Measurements from ENCODE around the gene OSM.
A peak's percentile ranks its signal among the peaks of the same experiment; 100 is the strongest.

OSM gene

GRCh38 chr22:30226192-30226832 lies 40.3 kb downstream of the OSM start:
- H3F3A ChIP-seq (ENCODE audit: insufficient read depth, low read length): peaks cover 11% of the 10 kb centered on the region

GRCh38 chr22:30225220-30225927 lies 41.3 kb downstream of the OSM start:
- H3K9me2 ChIP-seq (replicated peaks; ENCODE audit: insufficient read depth, low read length): no peaks in the 10 kb centered on the region
- H4K20me1 ChIP-seq (ENCODE audit: insufficient read depth, low read length): no peaks in the 10 kb centered on the region
- peaks cover 38% of the 10 kb centered on the region for H3K4me1 ChIP-seq (ENCODE audit: low read length)
- no peaks in the 10 kb centered on the region for H3K9me3 ChIP-seq (replicated peaks; ENCODE audit: insufficient read depth, low read length)
- H3K36me3 ChIP-seq (replicated peaks; ENCODE audit: insufficient read depth, low read length): no peaks in the 10 kb centered on the region
- H3K79me2 ChIP-seq (ENCODE audit: low read length): no peaks in the 10 kb centered on the region
- peaks cover 19% of the 10 kb centered on the region for H3F3A ChIP-seq (ENCODE audit: insufficient read depth, low read length)
- H3K27me3 ChIP-seq (replicated peaks; ENCODE audit: insufficient read depth, low read length): peaks cover 47% of the 10 kb centered on the region
- no peak overlapping the region for H3K4me3 ChIP-seq (ENCODE audit: low read length)
- H3K27ac ChIP-seq (ENCODE audit: low read length): no peak overlapping the region
- H2AFZ ChIP-seq (ENCODE audit: low read length): no peak overlapping the region
- TF ChIP-seq CTCF (IDR thresholded peaks at IDR 0.05; ENCODE audit: low read length): no peak
- no peak overlapping the region for H3K4me2 ChIP-seq (ENCODE audit: low read depth, low read length)
- no peak for DNase-seq
- no peak overlapping the region for H3K9ac ChIP-seq (ENCODE audit: low read length)

More at GRCh38 chr22:30226192-30226832, 40.3 kb downstream of the OSM start:
- no peak overlapping the region for H3K4me3 ChIP-seq (ENCODE audit: low read length)
- peaks cover 30% of the 10 kb centered on the region for H3K4me1 ChIP-seq (ENCODE audit: low read length)
- H3K27me3 ChIP-seq (replicated peaks; ENCODE audit: insufficient read depth, low read length): peaks cover 53% of the 10 kb centered on the region
- H3K4me2 ChIP-seq (ENCODE audit: low read depth, low read length): no peak overlapping the region
- no peaks in the 10 kb centered on the region for H4K20me1 ChIP-seq (ENCODE audit: insufficient read depth, low read length)
- H3K27ac ChIP-seq (ENCODE audit: low read length): no peak overlapping the region
- no peak for DNase-seq
- no peaks in the 10 kb centered on the region for H3K9me3 ChIP-seq (replicated peaks; ENCODE audit: insufficient read depth, low read length)
- no peaks in the 10 kb centered on the region for H3K9me2 ChIP-seq (replicated peaks; ENCODE audit: insufficient read depth, low read length)
- H3K36me3 ChIP-seq (replicated peaks; ENCODE audit: insufficient read depth, low read length): no peaks in the 10 kb centered on the region
- no peak overlapping the region for H2AFZ ChIP-seq (ENCODE audit: low read length)
- TF ChIP-seq CTCF (IDR thresholded peaks at IDR 0.05; ENCODE audit: low read length) (no peak), EZH2phosphoT487 (IDR thresholded peaks at IDR 0.05; ENCODE audit: low read length) (no peak), EZH2 (optimal IDR thresholded peaks at IDR 0.05; ENCODE audit: low read depth, low read length) (no peak)
- H3K9ac ChIP-seq (ENCODE audit: low read length): no peak overlapping the region
- H3K79me2 ChIP-seq (ENCODE audit: low read length): no peaks in the 10 kb centered on the region

- Histone ChIP-seq H3K9ac (ENCODE audit: low read length) (no peak overlapping the region), H3F3A (ENCODE audit: insufficient read depth, low read length) (peaks cover 23% of the 10 kb centered on the region), H3K4me1 (ENCODE audit: low read length) (peaks cover 45% of the 10 kb centered on the region), H3K9me3 (replicated peaks; ENCODE audit: insufficient read depth, low read length) (no peaks in the 10 kb centered on the region), H3K4me2 (ENCODE audit: low read depth, low read length) (peak overlapping the region; percentile 31; the same call in 1 of the 2 replicates), H4K20me1 (ENCODE audit: insufficient read depth, low read length) (no peaks in the 10 kb centered on the region), H3K79me2 (ENCODE audit: low read length) (no peaks in the 10 kb centered on the region), H3K4me3 (ENCODE audit: low read length) (no peak overlapping the region), H3K27ac (ENCODE audit: low read length) (peak overlapping the region; percentile 11; the same call in 1 of the 2 replicates), H3K36me3 (replicated peaks; ENCODE audit: insufficient read depth, low read length) (no peaks in the 10 kb centered on the region), H2AFZ (ENCODE audit: low read length) (no peak overlapping the region), H3K9me2 (replicated peaks; ENCODE audit: insufficient read depth, low read length) (no peaks in the 10 kb centered on the region), H3K27me3 (replicated peaks; ENCODE audit: insufficient read depth, low read length) (peaks cover 47% of the 10 kb centered on the region)
- peak; percentile 39 for DNase-seq
- TF ChIP-seq CTCF (IDR thresholded peaks at IDR 0.05; ENCODE audit: low read length) (no peak), EZH2 (optimal IDR thresholded peaks at IDR 0.05; ENCODE audit: low read depth, low read length) (no peak), EZH2phosphoT487 (IDR thresholded peaks at IDR 0.05; ENCODE audit: low read length) (no peak)
These were observed 42.3 kb downstream of the OSM start for GRCh38 chr22:30224161-30224857.
